ENCODE results near the gene CD274. TPM values are rescaled to one million over a fixed set of nuclear protein-coding genes. Genes with fewer than 3 reads are reported as not detected.

The CD274 gene
- total RNA-seq, 4 donors from 2014 or later, result 0.80 to 2.9 (median 1.2) TPM; not detected in 1

GRCh38 chr9:5435912-5436311 is 14.4 kb upstream of the CD274 start:
- peak overlapping the region in 1 of 4 donors; percentile 61 for H3K4me3 ChIP-seq
- H3K4me1 ChIP-seq, result peaks cover 6 to 21% (median 13%) of the 10 kb centered on the region in 4 donors

GRCh38 chr9:5436441-5436840 is 13.9 kb upstream of the CD274 start:
- peak overlapping the region; percentile 91 to 97 (median 95) for H3K27ac ChIP-seq
- no peaks in the 10 kb centered on the region for H3K36me3 ChIP-seq
- intact Hi-C loops (cut with DNase I; ENCODE audit: low total_unique reads) (no loop called here), in situ Hi-C loops (cut with MboI; ENCODE audit: low pct_ligation_motif_present in 1 of 4, low pct_unique_long_range_greater_than_20kb in 1 of 4, low sequenced_read_pairs in 3 of 4) (loop anchor here in 3 of 4 donors (25.0 kb wide), 4 partner anchors 176 to 674 kb away; partner anchors contain the start of genes INSL6 (in 1 of the 3) and JAK2 (in 1 of the 3))
- H3K4me3 ChIP-seq, result peak overlapping the region in 2 of 4 donors; percentile 58 to 61
- 67 to 100% methylated on average over 1 to 2 of the region's 2 CpGs for WGBS, 2 donors (ENCODE audit: low coverage in 1 of 2)
- no peaks in the 10 kb centered on the region for H3K27me3 ChIP-seq
- peak; percentile 34 for DNase-seq
- no peaks in the 10 kb centered on the region for H3K9me3 ChIP-seq
- TF ChIP-seq CTCF (IDR thresholded peaks at IDR 0.05), result no peak
- TF ChIP-seq EP300 (IDR thresholded peaks at IDR 0.05; ENCODE audit: low read depth), result no peak
- peak in 1 of 3 donors; percentile 38 for TF ChIP-seq POLR2AphosphoS5 (IDR thresholded peaks at IDR 0.05)
- TF ChIP-seq POLR2A (IDR thresholded peaks at IDR 0.05), result peak; percentile 34
- H3K4me1 ChIP-seq, result peaks cover 6 to 21% (median 13%) of the 10 kb centered on the region in 4 donors

More at GRCh38 chr9:5435912-5436311, 14.4 kb upstream of the CD274 start:
- Histone ChIP-seq H3K27ac (peak overlapping the region; percentile 91 to 97 (median 95)), H3K36me3 (no peaks in the 10 kb centered on the region), H3K9me3 (no peaks in the 10 kb centered on the region), H3K27me3 (no peaks in the 10 kb centered on the region)
- no peak for DNase-seq
- TF ChIP-seq POLR2A (IDR thresholded peaks at IDR 0.05) (no peak), CTCF (IDR thresholded peaks at IDR 0.05) (no peak), POLR2AphosphoS5 (IDR thresholded peaks at IDR 0.05) (no peak), EP300 (IDR thresholded peaks at IDR 0.05; ENCODE audit: low read depth) (no peak)
- in situ Hi-C loops (cut with MboI; ENCODE audit: low pct_ligation_motif_present in 1 of 4, low pct_unique_long_range_greater_than_20kb in 1 of 4, low sequenced_read_pairs in 3 of 4) (loop anchor here in 3 of 4 donors (25.0 kb wide), 4 partner anchors 176 to 674 kb away; partner anchors contain the start of genes INSL6 (in 1 of the 3) and JAK2 (in 1 of the 3)), intact Hi-C loops (cut with DNase I; ENCODE audit: low total_unique reads) (no loop called here)
- WGBS, 2 donors (ENCODE audit: low coverage in 1 of 2), result 80 to 82% methylated on average over 2 to 3 of the region's 3 CpGs

- H3K27ac ChIP-seq, result peak within 1 kb of the TSS; percentile 91 to 97 (median 95)
- intact Hi-C loops (cut with DNase I; ENCODE audit: low total_unique reads), result no loop called here
- peak within 1 kb of the TSS; percentile 55 to 61 (median 57) for H3K4me3 ChIP-seq
- TF ChIP-seq POLR2AphosphoS5 (IDR thresholded peaks at IDR 0.05), result peak; percentile 90 to 98 (median 94)
- TF ChIP-seq CTCF (IDR thresholded peaks at IDR 0.05), result peak in 4 of 5 experiments; percentile 11 to 38 (median 17)
- TF ChIP-seq EP300 (IDR thresholded peaks at IDR 0.05; ENCODE audit: low read depth), result no peak
- peak; percentile 97 for TF ChIP-seq POLR2A (IDR thresholded peaks at IDR 0.05)
- no peaks in the 10 kb centered on the region for H3K36me3 ChIP-seq
- H3K9me3 ChIP-seq, result no peaks in the 10 kb centered on the region
- peak; percentile 96 for DNase-seq
- no peaks in the 10 kb centered on the region for H3K27me3 ChIP-seq
- in situ Hi-C loops (cut with MboI; ENCODE audit: low pct_ligation_motif_present in 1 of 4, low pct_unique_long_range_greater_than_20kb in 1 of 4, low sequenced_read_pairs in 3 of 4), result loop anchor here in 3 of 4 donors (25.0 kb wide), 4 partner anchors 175 to 675 kb away; partner anchors contain the start of genes INSL6 (in 1 of the 3) and JAK2 (in 1 of the 3)
- peaks cover 6 to 21% (median 13%) of the 10 kb centered on the region in 4 donors for H3K4me1 ChIP-seq
- 0 to 1% methylated on average over 11 to 48 of the region's 55 CpGs for WGBS, 2 donors (ENCODE audit: low coverage in 1 of 2)
Observed at GRCh38 chr9:5437254-5438216, 12.8 kb upstream of the CD274 start, which contains the start of gene PLGRKT. Gene PLGRKT (minus strand): TSS chr9:5437925. CDS start chr9:5431977, 5,948 bp downstream.

Data from transverse colon (tissue), 4 donors.